Measurements from ENCODE around the gene SMCO3. TPM values are rescaled to one million over a fixed set of nuclear protein-coding genes. Genes with fewer than 3 reads are reported as not detected.

The SMCO3 gene
- total and polyA plus RNA-seq, 12 donors = 0.11 to 0.41 (median 0.26) TPM; not detected in 3

- WGBS, 4 donors = 47 to 57% (median 51%) methylated on average over 3 of the region's 3 CpGs
- intact Hi-C loops (cut with DNase I) = no loop called here
- no peak overlapping the region for H3K4me3 ChIP-seq
- H3K27ac ChIP-seq = no peak overlapping the region
- no peaks in the 10 kb centered on the region for H3K9me3 ChIP-seq (replicated peaks in 1 of 3)
- peaks cover 6 to 9% of the 10 kb centered on the region in 2 donors for H3K4me1 ChIP-seq (replicated peaks in 1 of 2)
- no peak for DNase-seq
- no peaks in the 10 kb centered on the region for H3K27me3 ChIP-seq
- no peak for TF ChIP-seq POLR2A (IDR thresholded peaks at IDR 0.05)
- TF ChIP-seq CTCF (IDR thresholded peaks at IDR 0.05) = no peak
- H3K36me3 ChIP-seq (replicated peaks in 1 of 2) = no peaks in the 10 kb centered on the region
Observed at GRCh38 chr12:14777271-14777670, 36.7 kb downstream of the SMCO3 start.

- Histone ChIP-seq H3K27me3 (no peaks in the 10 kb centered on the region), H3K4me3 (peak overlapping the region in 1 of 4 donors; percentile 78), H3K9me3 (replicated peaks in 1 of 3) (no peaks in the 10 kb centered on the region), H3K36me3 (replicated peaks in 1 of 2) (no peaks in the 10 kb centered on the region), H3K27ac (peak overlapping the region in 3 of 5 donors; percentile 95 to 98 (median 98)), H3K4me1 (replicated peaks in 1 of 2) (peaks cover 10% of the 10 kb centered on the region in 2 donors)
- 84 to 94% (median 90%) methylated on average over 5 of the region's 5 CpGs for WGBS, 4 donors
- intact Hi-C loops (cut with DNase I) = no loop called here
- no peak for DNase-seq
- TF ChIP-seq POLR2A (IDR thresholded peaks at IDR 0.05) = no peak
- TF ChIP-seq CTCF (IDR thresholded peaks at IDR 0.05) = peak in 2 of 6 experiments; percentile 11 to 15
Observed at GRCh38 chr12:14776236-14776961, 37.6 kb downstream of the SMCO3 start.

GRCh38 chr12:14775636-14775980 is 38.4 kb downstream of the SMCO3 start:
- Histone ChIP-seq H3K27me3 (no peaks in the 10 kb centered on the region), H3K27ac (peak overlapping the region; percentile 86 to 98 (median 98)), H3K9me3 (replicated peaks in 1 of 3) (no peaks in the 10 kb centered on the region), H3K4me3 (peak overlapping the region in 2 of 4 donors; percentile 68 to 78), H3K36me3 (replicated peaks in 1 of 2) (no peaks in the 10 kb centered on the region), H3K4me1 (replicated peaks in 1 of 2) (peaks cover 11 to 12% of the 10 kb centered on the region in 2 donors)
- intact Hi-C loops (cut with DNase I) = no loop called here
- DNase-seq = no peak
- no peak for TF ChIP-seq CTCF (IDR thresholded peaks at IDR 0.05)
- TF ChIP-seq POLR2A (IDR thresholded peaks at IDR 0.05) = no peak
- 30 to 53% (median 42%) methylated on average over 1 of the region's 1 CpG for WGBS, 4 donors

- TF ChIP-seq CTCF (IDR thresholded peaks at IDR 0.05) (no peak), POLR2A (IDR thresholded peaks at IDR 0.05) (peak in 1 of 2 donors; percentile 26)
- Histone ChIP-seq H3K36me3 (replicated peaks in 1 of 2) (no peaks in the 10 kb centered on the region), H3K27ac (peak overlapping the region; percentile 86 to 98 (median 98)), H3K27me3 (no peaks in the 10 kb centered on the region), H3K9me3 (replicated peaks in 1 of 3) (no peaks in the 10 kb centered on the region), H3K4me3 (peak overlapping the region; percentile 48 to 78 (median 62)), H3K4me1 (replicated peaks in 1 of 2) (peaks cover 11 to 12% of the 10 kb centered on the region in 2 donors)
- DNase-seq = peak; percentile 44 to 75 (median 51)
- 3 to 8% (median 3%) methylated on average over 29 to 34 of the region's 34 CpGs for WGBS, 4 donors
- intact Hi-C loops (cut with DNase I) = no loop called here
Observed at GRCh38 chr12:14774906-14775635, 38.9 kb downstream of the SMCO3 start.
